ENCODE data around the gene ZNF408.

ZNF408 gene

DNA sequence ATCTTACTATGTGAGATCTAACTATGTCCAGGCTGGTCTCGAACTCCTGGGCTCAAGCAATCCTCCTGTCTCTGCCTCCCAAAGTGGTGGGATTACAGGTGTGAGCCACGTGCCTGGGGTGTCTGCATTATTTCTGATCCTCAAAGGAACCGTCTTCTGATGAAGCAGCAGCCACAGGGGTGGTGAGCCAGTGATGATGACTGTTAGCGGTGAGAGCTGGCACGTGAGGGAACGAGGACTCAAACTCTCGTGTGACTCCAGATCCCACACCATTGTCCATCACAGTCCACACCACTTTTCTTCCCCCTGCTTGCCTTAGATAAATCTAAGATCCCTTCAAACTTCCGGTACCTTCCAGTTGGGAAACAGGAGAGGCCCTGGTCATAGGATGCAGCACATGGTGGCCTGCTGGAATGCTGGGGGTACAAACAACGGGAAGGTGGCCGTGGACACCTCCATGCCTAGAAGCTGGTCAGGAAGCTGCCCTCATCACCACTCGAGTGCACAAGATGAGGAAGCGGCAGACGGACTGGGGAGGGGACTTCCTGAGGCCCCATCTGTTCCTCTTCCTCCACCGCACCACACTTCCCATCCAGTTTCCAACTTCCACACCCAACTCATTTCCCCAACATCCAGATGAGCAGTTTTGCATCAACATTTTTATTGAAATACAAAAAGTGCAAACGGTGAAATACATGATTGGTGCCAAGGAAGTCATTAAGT, 24.2 kb upstream of the ZNF408 start:
- DNase-seq, result no peak

DNA sequence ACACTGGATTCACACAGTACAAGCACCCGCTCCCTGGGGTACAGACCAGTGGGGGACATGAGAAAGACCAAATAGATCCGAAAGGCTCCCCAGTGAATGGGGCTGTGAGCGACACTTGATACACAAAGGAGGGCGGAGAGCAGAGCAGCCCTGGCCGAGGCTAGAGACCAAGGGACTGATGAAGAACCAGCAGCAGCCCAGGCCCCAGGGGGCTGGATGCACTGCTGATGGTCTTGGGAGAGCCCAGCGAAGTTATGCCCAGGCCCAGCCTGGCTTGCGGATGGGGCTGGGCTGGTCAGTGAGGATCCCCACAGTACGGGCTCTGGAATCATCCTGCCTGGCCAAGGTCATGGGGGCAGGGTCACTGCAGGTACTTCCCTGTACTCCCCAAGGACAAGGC, 23.7 kb upstream of the ZNF408 start:
- DNase-seq, result no peak

DNA sequence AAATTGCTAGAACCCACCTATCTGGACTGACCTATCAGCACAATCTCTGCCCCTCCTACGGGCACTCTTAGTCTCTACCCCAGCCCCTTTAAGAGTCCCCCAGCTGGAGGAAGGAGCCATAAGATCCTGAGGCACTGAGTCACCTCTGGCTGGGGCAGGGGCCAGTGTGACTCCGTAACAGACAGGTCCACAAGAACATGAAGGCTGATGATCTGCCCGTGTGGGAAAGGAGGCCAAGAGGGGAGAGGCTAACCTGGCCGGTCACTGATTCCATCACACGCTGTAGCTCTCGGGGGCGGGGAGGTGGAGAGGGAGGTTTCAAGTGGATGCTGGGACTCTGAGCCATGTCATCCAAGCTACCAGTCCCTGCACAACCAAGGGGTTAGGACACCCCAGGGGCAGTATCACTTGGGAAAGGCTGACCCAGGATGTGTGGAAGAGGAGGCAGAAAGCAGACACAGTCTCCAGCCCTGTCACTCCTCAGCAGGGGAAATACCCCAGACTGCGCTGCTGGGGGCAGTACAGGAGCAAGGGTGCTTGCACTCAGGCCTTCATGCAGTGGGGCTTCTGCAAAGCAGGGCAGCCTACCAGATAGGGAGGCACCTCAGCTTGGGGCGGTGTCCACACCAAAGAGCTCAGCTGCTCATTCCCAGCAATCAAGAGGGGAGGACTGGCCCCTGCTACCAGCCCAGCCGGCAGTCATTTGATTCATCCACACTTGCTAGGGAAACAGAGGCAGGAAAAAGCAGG, 22.7 kb upstream of the ZNF408 start:
- no peak for DNase-seq

DNA sequence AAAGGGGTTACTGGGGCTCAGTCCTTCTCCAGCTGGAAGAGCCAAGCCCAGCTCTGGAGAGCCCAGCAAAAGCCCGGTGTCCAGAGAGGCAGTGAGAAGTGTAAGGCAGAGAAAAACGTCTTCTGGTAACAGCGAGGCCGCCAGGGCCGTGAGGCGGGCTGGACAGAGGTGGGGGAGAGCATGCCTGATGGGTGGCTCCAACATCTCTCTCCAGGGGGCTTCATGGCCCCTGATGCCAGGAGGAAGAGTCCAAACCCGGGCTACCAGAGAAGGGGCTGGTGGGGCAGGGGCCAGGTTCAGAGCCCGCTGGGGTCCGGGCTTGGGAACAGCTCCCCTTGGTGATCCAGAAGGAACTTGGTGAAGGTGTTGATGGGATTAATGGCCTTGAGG, 22.1 kb upstream of the ZNF408 start:
- no peak for DNase-seq

DNA sequence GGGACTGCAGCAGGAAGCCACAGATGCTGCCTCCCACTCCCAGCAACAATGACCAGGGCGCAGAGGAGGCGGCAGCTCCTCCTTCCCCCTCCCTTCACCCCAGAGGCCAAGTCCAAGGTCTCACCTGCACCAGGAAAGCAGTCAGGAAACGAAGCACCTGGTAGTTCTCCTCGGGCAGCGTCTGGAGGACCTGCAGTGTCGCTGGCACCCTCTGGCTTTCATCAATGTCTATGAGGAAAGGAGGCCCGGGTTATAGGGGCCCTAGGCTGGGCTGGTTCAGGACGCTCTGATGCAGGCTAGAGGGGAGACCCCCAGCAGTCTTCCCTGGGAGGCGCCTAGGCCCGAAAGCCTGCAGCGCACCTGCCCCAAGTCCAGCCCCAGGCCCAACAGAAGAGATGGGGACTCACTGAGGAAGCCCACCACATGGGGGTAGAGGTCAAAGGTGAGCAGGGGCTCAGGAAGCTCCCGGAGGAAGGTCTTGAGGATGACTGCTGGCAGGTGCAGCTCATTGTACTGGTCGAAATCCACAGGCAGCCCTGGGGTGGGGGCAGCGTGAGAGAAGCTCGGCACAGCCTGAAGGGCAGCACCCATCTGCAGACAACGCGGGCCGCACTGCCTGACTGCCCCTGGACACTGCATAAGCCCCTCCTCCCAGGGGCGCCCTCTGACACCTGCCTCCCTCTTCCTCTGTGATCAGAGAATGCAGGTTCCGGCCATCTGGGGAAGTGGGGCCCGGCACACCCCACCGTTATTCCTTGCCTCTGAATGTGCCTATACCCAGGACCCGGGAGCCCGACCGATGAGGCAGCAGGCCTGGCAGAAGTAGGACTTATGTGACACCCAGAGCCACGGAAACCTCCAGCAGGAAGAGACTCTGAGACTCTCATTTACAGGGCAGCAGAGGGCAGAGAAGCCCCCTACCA, 21.3 kb upstream of the ZNF408 start:
- no peak for DNase-seq

DNA sequence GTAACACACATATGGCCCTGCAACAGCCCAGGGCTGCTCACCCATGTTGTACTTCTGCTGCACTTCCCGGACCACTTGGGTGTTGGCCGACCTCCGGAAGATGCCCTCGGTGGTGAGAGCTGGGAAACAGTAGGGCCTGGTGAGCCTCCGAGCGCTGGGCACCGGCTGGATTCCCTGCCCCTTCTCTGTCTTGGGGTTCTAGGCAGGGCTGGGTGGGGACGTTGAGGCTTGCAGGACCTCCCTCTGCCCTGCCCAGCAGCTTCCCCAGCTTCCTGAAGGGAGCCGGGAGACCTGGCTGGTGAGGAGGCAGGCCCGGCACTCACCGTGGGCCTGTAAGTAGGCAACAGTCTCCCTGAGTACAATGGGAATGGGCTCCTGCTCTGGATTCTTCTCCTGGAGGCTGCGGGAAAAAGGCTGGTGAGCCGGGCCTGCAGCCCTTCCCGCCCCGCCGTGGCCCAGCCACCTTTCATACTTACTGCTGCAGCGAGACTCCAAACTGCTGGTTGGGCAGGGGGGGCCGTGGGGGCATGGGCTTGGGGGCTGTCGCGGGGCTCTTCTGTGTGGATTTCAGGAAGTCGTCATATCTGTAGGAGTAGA, 20.6 kb upstream of the ZNF408 start:
- no peak for DNase-seq

DNA sequence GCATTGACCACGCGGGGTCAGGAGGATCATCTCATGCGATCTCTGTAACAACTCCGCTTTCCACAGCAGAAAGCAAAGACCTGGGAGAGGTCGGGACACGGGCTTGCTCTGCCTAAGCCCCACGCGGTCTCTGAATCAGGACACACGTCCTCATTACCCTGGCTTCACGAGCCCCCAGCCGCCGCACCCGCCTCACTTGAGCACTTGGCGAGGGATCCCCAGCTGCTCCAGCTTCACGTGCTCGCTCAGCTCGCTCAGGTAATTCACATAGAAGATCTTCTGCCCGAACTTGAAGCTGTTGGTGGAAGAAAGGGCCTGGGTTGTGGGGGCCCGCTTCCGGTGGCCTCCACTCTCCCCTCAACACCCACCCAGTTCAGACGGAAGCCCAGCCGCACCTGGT, 20.0 kb upstream of the ZNF408 start:
- no peak for DNase-seq

DNA sequence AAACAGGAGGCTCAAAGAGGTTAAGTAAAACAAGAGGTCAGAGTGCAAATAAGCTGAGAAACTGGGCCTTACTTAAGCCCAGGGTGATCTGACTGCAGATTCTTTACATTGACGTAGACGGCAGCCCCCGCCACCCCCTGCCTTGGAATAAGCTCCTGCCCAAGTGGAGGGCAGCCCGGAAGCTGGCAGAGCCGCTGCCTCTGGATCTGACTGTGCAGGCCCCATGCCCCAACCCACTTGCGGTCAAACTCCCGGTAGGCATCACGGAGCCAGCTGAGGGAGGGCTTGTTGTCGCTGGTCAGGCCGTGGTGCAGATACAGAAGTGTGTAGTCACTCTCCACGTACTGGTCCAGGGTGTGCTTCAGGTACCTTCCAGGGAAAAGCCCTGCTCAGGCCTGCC, 19.0 kb upstream of the ZNF408 start:
- DNase-seq, result no peak

DNA sequence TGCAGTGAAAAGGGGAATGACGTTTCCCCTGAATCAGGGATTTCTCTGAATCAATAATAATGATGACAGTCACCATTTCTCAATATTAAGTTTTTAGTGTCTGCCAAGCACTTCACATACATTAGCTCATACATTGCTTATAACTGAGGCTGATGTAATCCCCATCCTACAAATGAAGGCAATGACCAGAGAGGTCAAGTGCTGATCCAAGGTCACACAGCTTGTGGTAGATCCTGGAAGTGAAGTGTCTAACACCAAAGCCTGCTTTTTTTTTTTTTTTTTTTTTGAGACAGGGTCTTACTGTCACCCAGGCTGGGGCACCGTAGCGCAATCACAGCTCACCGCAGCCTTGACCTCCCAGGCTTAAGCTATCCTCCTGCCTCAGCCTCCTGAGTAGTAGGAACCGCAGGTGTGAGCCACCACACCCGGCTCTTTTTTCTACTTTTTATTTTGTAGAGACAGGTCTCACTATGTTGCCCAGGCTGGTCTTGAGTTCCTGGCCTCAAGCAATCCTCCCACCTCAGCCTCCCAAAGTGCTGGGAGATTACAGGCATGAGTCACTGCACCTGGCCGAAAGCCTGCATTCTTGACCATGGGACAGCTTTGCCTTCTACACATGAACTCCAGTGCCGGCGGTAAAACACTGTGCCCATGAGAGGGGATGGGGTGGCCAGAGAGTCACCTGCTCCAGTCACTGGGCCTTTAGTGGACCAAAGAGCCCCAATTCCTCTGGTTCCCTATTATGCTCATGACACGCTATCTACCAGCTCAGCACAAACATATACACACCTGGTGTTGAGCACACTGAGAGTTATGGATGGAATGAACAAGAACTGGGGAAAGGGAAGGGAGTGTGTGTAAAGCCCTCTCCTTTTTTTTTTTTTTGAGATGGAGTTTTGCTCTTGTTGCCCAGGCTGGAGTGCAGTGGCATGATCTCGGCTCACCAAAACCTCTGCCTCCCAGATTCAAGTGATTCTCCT, 17.8 kb upstream of the ZNF408 start:
- no peak for DNase-seq

DNA sequence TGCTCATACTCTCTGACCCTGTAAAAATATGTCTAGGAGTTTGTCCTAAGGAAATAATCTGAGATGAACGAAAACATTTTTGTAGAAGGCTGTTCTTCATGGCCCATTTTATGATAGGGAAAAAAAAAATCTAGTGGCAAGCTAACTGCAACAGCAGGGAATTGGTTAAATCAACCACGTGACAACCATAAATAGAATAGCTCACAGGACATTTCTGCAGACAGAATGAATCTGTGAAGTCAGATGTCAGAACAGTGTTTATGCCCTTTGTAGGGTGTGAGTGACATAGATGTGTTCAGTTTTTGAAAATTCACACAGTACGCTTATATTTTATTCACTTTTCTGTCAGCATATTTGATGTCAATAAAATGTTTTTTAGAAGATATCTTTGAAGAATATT, 16.5 kb upstream of the ZNF408 start:
- DNase-seq, result no peak

DNA sequence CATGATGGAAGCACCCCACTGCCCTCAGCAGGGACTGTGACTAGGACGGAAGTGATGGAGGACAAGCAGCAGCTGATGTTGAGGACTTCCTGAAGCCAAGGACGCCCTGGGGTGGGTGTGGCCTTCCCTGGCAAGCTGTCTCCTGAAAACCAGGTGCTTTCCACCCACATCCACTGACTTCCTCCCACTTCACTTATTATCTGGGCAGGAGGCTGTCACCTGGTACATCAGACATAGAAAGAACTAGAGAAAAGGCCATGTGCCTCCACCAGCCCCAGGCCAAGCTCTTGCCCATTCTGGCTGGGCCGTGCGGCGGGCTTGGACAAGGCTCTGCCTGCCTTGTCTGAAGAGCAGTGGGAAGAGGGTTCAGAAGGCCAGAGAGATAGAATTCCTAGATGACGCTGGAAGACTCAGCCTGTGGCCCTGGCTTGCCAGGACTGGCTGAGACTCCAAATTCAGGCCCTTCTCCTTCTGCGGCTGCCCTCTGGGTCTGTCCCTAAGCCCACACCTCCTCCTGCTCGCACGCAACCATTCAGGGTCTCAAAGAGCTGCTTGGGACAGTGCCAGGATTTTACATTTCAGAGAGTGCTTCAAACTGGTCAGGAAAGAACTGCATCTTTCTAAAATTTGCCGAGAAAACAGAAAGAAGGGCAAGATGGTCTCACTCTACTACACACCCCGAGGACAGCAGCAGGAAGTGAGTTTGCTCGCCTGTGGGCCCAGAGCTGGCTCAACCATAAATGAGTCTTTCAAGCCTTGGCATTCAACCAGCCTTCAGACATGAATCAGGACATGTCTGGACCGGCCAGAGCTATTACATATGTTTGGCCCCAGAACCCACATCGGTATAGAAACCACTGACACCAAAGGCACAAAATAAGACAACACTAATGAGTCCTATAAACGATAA, 13.7 kb upstream of the ZNF408 start:
- no peak for DNase-seq

DNA sequence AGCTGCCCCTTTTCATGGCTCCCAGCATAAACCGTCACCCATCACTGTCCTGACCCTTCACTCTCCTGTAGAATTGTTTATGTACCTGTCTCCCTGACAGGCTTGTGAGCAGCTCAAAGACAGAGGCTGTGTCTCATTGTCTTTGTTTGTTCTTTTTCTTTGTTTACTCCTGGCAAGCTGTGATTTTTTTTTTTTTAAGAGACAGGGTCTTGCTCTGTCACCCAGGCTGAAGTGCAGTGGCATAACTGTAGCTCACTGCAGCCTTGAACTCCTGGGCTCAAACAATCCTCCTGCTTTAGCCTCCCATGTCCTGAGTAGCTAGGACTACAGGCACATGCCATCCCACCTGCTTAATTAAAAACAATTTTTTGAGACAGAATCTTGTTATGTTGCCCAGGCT, 10.1 kb upstream of the ZNF408 start:
- no peak for DNase-seq

DNA sequence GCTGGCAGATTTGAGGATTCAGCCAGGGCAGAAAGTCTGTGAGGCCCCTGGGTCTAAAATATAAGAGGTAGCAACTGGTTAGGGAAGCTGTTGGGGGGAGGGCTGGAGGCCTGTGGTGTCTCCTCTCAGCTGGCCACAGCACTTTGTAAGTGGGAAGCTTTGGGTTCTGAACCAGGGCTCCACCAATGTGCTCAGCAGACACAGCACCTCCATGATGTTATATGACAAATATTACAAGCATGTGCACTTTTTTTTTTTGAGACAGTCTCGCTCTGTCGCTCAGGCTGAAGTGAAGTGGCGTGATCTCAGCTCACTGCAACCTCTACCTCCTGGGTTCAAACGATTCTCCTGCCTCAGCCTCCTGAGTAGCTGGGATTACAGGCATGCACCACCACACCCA, 8.4 kb upstream of the ZNF408 start:
- DNase-seq, result no peak

DNA sequence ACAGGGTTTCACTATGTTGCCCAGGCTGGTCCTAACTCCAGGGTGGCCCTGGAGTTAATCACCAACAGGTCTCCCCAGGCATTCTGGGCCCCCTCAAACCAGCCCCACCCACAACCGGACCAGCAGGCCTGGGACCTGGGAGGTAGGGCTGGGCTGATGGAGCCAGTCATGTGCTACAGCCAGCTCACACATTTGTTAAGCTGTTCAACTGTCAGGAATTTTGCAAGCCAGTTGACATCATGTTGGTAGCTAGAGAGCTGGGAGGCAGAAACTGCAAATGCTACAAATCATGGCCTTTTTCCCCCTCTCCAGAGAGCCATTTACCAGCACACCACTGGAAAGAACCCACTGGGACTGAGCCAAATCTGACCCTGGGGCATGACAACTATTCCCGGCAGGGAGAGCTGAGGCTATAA, 7.2 kb upstream of the ZNF408 start:
- no peak for DNase-seq

DNA sequence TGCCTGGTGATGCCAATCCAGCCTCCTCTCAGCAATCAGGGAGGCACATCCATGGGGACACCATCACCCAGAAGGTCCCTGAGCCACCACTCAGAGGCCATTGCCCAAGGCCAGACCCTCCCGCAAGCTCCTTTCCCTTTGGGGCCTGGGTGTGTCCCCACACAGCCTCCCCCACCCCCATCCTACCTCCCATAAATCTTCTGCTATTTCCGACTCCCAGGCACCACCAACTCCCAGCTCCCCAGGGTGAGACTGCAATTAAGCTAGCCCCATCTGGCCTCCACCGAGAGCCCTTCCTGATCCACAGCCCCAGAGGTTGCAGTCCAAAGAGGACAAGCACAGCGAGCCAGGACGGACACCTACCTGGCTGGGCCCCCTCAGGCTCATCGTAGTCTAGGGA, 6.8 kb upstream of the ZNF408 start:
- no peak for DNase-seq

DNA sequence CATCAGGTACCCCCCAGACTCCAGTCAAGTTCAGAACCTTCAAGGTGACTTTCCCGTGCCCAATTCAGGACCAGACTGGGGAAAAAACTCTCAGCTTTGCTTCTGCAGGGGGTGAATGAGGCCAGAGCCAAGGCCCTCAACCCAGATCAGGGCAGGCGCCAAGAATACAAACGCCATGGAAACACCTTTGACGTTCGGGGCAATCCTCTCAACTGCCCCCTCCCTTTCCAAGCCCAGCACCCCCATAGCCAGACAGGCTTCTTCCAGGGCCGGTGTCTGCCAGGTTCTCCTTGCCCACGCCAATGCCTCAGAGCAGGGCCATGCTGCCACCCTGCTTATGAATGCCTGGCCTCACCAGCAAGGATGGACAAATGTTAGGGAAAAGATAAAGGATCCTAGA, 6.2 kb upstream of the ZNF408 start:
- no peak for DNase-seq

DNA sequence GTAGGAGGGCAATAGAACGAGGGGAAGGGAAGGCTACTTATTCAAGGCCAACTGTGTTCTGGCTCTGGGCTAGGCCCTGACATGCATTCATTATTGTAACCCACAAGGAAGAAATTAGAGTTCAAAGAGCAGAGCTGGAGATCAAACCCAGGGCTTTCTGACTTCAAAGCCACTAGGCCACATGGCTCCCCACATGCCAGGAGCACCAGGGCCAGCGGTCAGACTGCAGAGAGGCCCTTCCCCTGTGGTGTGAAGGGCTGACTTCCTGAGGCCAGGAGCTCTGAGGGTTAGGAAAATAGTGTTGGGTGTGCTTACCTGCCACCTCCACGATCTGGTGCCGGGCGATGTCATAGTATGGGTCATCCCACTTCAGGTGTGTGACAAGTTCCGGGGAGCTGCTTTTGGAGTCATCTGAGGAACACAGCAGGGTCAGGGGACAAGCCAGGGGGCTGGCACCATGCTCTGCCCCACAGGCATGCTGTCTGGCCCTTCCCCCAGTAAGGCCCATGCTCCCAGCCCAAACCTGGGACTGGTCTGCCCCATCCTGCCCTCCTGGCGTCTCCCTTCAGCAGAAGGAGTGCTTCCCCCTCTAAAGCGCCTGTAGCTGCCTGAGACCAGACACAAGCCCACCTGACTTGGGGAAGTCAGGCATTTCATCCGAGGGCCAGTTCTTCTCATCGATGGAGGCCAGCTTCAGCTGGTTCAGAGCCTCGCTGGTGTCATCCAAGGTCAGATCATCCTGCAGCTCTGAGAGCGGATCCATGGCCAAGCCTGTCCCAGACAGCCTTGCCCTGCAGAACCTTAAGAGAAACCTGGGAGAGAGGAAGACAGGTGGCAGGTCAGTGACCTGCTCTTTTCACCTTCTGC, 5.3 kb upstream of the ZNF408 start:
- no peak for DNase-seq

DNA sequence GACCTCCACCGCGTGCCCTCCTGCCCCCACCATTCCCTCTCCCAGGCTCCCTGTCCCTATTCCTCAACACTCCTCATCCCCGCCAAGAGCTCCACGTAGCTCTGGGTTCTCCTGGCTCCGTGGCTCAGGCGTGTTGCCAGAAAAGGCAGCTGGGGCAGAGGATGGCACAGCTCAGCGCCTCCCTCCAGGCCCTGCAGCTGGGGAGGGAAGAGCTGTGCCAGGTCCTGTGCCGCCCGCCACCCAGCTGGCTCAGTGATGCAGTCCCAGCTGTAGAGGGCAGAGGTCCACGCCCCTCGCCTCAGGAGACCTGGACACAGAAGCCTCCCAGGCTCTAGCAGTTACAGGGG, 4.6 kb upstream of the ZNF408 start:
- no peak for DNase-seq

DNA sequence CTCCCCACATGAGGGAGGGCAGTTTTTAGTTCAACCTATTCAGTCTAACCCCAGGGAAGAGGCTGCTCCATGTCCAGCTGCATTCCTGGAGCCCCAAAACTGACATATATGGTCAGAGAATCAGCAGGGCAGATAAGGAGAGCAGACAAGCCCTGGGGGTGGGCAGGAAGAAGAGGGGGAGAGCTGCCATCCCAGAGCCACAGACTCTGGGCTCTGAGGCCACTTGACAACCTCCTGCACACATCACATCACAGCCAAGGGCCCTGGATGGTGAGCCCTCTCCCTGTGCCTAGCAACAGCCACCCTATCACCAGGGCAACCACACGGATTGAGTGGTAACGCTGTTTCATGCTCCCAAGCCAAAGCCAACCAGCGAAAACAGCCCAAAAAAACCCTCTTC, 3.5 kb upstream of the ZNF408 start:
- no peak for DNase-seq

DNA sequence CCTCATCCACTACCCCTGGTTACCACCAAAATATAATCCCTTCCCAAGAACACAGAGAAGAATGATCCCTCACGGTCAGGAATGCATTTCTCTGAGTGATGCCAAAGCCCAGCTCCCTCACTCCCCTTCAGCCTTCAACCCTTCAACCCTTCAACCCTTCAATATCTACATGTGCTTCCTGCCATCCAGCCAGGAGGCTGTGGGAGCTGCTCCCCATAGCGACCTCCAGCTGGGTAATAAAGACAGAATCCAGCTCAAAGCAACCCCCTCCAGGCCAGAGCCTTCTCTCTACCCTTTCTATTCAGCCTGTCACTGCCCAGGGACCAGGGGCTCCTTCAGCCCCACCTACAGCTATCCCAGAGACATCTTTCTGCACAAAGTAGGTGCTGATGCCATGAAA, 3.1 kb upstream of the ZNF408 start:
- DNase-seq, result no peak

All from NCI-H524 (cell line).